ENCODE results near the gene PPA1.

PPA1 gene

GRCh38 chr10:70233109-70233938 lies at the start of gene PPA1:
Gene PPA1, minus strand, starts transcription at chr10:70233429. Its CDS starts 102 bp downstream, at chr10:70233327.
- DNase-seq (ENCODE audit: low read depth) = peak; percentile 87
- TF ChIP-seq, protein P1, sequence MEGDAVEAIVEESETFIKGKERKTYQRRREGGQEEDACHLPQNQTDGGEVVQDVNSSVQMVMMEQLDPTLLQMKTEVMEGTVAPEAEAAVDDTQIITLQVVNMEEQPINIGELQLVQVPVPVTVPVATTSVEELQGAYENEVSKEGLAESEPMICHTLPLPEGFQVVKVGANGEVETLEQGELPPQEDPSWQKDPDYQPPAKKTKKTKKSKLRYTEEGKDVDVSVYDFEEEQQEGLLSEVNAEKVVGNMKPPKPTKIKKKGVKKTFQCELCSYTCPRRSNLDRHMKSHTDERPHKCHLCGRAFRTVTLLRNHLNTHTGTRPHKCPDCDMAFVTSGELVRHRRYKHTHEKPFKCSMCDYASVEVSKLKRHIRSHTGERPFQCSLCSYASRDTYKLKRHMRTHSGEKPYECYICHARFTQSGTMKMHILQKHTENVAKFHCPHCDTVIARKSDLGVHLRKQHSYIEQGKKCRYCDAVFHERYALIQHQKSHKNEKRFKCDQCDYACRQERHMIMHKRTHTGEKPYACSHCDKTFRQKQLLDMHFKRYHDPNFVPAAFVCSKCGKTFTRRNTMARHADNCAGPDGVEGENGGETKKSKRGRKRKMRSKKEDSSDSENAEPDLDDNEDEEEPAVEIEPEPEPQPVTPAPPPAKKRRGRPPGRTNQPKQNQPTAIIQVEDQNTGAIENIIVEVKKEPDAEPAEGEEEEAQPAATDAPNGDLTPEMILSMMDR (IDR thresholded peaks at IDR 0.05; ENCODE audit: low read depth, low read length, missing control alignments) = peak; percentile 44
- peak within 1 kb of the TSS; percentile 67 for H3K4me3 ChIP-seq (ENCODE audit: low read depth, low read length)

DNA sequence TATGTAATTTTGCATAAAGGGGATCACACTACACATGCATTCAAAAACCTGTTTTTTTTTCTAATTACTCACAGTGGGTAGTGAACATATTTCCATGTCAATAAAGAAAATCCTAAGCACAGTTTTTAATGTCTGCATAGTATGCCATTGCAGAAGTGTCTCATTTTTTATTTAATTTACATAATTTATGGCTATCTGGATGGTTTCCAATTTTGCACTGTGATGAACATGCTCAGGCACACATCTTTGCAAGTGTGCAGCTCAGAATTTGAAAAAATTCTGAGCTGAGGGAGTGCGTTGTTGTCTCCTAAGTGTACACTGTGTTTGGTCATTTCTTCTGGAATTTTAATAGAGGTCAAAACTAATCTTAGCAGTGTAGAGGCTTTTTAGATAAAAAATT lies 48.4 kb upstream of the PPA1 start:
- H3K4me3 ChIP-seq (ENCODE audit: low read depth, low read length) = no peak overlapping the region
- TF ChIP-seq, protein P1 (IDR thresholded peaks at IDR 0.05; ENCODE audit: low read depth, low read length, missing control alignments) = no peak
- DNase-seq (ENCODE audit: low read depth) = no peak

DNA sequence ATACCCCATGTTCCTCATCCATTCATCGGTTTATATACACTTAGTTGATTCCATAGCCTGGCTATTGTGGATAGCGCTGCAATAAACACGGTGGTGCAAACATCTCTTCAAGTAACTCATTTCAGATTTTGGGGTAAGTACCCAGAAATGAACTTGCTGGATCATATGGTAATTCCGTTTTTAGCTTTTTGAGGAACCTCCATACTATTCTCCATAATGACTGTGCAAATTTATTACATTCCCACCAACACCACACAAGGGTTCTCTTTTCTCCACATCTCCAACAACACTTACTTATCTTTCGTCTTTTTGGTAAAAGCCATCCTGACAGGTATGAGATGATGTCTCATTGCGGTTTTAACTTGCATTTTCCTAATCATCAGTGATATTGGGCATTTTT lies 46.9 kb upstream of the PPA1 start:
- no peak overlapping the region for H3K4me3 ChIP-seq (ENCODE audit: low read depth, low read length)
- no peak for DNase-seq (ENCODE audit: low read depth)
- TF ChIP-seq, protein P1 (IDR thresholded peaks at IDR 0.05; ENCODE audit: low read depth, low read length, missing control alignments) = no peak

- H3K4me3 ChIP-seq (ENCODE audit: low read depth, low read length) = no peak overlapping the region
- DNase-seq (ENCODE audit: low read depth) = no peak
- TF ChIP-seq, protein P1 (IDR thresholded peaks at IDR 0.05; ENCODE audit: low read depth, low read length, missing control alignments) = no peak
These were observed 44.3 kb upstream of the PPA1 start for GRCh38 chr10:70277396-70278030.

GRCh38 chr10:70274643-70275042 lies 41.4 kb upstream of the PPA1 start:
- TF ChIP-seq, protein P1 (IDR thresholded peaks at IDR 0.05; ENCODE audit: low read depth, low read length, missing control alignments) = no peak
- no peak for DNase-seq (ENCODE audit: low read depth)
- H3K4me3 ChIP-seq (ENCODE audit: low read depth, low read length) = no peak overlapping the region

DNA sequence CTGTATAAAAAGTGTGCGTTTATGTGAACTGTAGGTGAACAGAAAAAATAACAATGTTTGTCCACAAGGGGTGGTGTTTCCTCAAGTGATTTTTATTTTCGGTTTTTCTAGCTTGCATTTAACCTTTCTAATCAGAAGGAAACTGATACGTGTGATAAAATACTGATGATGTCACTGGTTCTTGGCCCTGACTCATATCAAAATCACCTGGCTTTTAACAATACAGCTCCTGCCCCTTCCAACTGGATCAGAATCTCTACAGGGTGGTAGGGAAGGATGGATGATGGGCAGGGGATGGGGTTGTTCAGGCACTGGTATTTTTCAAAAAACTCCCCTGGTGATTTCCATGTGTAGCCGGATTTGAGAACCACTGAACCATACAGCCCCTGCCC lies 39.7 kb upstream of the PPA1 start:
- no peak overlapping the region for H3K4me3 ChIP-seq (ENCODE audit: low read depth, low read length)
- DNase-seq (ENCODE audit: low read depth) = peak; percentile 60
- TF ChIP-seq, protein P1 (IDR thresholded peaks at IDR 0.05; ENCODE audit: low read depth, low read length, missing control alignments) = peak; percentile 51

Measured in GM12864 (cell line).